Endodermal cell (in vitro differentiated cells): ENCODE data around the gene PDYN. TPM values are rescaled to one million over a fixed set of nuclear protein-coding genes. Genes with fewer than 3 reads are reported as not detected.

Experiments
- DNase-seq: peaks from one replicate; pipeline ENCODE4 v3.0.0-alpha.2; 2017
- H3K27ac ChIP-seq: 2 replicates; pipeline ENCODE4 v1.5.1; 2013; ENCODE audit warnings: mild to moderate bottlenecking, low read depth, low read length, moderate library complexity
- H3K27me3 ChIP-seq: 2 replicates; pipeline ENCODE4 v1.6.1; 2013; ENCODE audit warnings: mild to moderate bottlenecking, low read length, moderate library complexity; ENCODE audit not compliant: insufficient read depth, control insufficient read depth, poor library complexity, severe bottlenecking
- H3K36me3 ChIP-seq: 2 replicates; pipeline ENCODE4 v1.7.0; 2013; ENCODE audit warnings: mild to moderate bottlenecking, low read length, moderate library complexity; ENCODE audit not compliant: control insufficient read depth, insufficient read depth
- H3K4me1 ChIP-seq: one replicate; pipeline ENCODE4 v1.7.0; 2013; ENCODE audit warnings: low read length; ENCODE audit not compliant: control insufficient read depth, insufficient read depth
- H3K4me3 ChIP-seq: 2 replicates; pipeline ENCODE4 v1.5.1; 2013; ENCODE audit warnings: mild to moderate bottlenecking, low read length, moderate library complexity
- H3K9ac ChIP-seq: 2 replicates; pipeline ENCODE4 v1.6.1; 2013; ENCODE audit warnings: mild to moderate bottlenecking, low read length, moderate library complexity; ENCODE audit not compliant: poor library complexity, severe bottlenecking; ENCODE audit errors: extremely low read depth
- H3K9me3 ChIP-seq: 2 replicates; pipeline ENCODE4 v1.6.1; 2013; ENCODE audit warnings: mild to moderate bottlenecking, low read length, moderate library complexity; ENCODE audit not compliant: control insufficient read depth
- H3K27ac Mint-ChIP-seq: 2 replicates; pipeline ENCODE4 v1.8.0; 2020; ENCODE audit warnings: mixed read lengths
- H3K27me3 Mint-ChIP-seq: 2 replicates; pipeline ENCODE4 v1.8.0; 2021; ENCODE audit warnings: mild to moderate bottlenecking, mixed read lengths; ENCODE audit not compliant: insufficient read depth
- H3K36me3 Mint-ChIP-seq: 2 replicates; pipeline ENCODE4 v1.8.0; 2020; ENCODE audit warnings: low read depth, mixed read lengths
- H3K4me1 Mint-ChIP-seq: 2 replicates; pipeline ENCODE4 v1.8.0; 2020; ENCODE audit warnings: mixed read lengths
- H3K4me3 Mint-ChIP-seq: 2 replicates; pipeline ENCODE4 v1.8.0; 2020; ENCODE audit warnings: mild to moderate bottlenecking, moderate library complexity, mixed read lengths
- H3K9me3 Mint-ChIP-seq: 2 replicates; pipeline ENCODE4 v1.8.0; 2020; ENCODE audit warnings: mild to moderate bottlenecking, mixed read lengths
- WGBS, 2 experiments: methylation state at CpG; one replicate each; pipeline versions ENCODE4 v1.1.5 to v1.1.7; 2013; ENCODE audit warnings: missing lambda C conversion rate in 2 of 2, mixed read lengths in 1 of 2; ENCODE audit not compliant: insufficient coverage in 1 of 2, insufficient read length in 1 of 2; 5-methylcytosine and 5-hydroxymethylcytosine counted together
- total RNA-seq, 2 donors: library from RNA; stranded (reverse); fragmentation: NEBNext Ultra II Directional in 1 of 2; extraction: Animal tissue kit (Norgen Biotek cat#: 25700) in 1 of 2; gene quantifications; 2 replicates in 1 of 2; 3 replicates in 1 of 2; pipeline ENCODE4 v1.2.1, GENCODE V29; 2021
- TF ChIP-seq, protein P1 (sequence below): fragments of 200-600 bp; sonication (generic); conservative IDR thresholded peaks from 2 replicates; pipeline ENCODE4 v1.5.0; 2021; ENCODE audit warnings: antibody characterized with exemption, mild to moderate bottlenecking

PDYN gene
- total RNA-seq, 2 donors from 2014 or later, result 0.51 to 0.71 TPM

DNA sequence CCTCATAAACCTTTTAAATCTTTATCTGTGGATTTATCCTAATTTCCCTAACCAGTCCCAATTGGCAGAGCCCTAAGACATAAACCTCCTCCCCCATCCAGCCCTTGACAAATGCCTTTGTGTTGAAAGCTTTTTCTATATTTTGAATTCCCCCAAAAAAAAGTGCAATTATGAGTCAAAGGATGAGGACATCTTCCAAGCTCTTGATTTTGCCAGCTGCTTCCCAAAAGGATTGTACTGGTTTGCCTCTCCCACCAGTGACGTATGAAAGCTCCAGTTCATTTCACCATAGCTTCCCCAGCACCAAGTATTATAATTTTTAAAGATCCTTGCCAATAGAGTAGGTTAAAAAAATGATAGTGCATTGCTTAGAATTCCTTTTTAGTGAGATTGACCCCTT lies 59.7 kb downstream of the PDYN start:
- Mint-ChIP-seq H3K27me3 (no peaks in the 10 kb centered on the region), H3K9me3 (no peaks in the 10 kb centered on the region), H3K27ac (no peak overlapping the region), H3K4me1 (peaks cover 5% of the 10 kb centered on the region), H3K4me3 (no peak overlapping the region), H3K36me3 (peaks cover 4% of the 10 kb centered on the region)
- no peak for DNase-seq
- H3K27me3 ChIP-seq, result no peaks in the 10 kb centered on the region
- no peaks in the 10 kb centered on the region for H3K36me3 ChIP-seq
- H3K4me3 ChIP-seq, result no peak overlapping the region
- H3K4me1 ChIP-seq, result no peaks in the 10 kb centered on the region
- WGBS, 2 experiments, result 100% methylated on average over 1 of the region's 1 CpG; no CpG with 5 or more reads in 1 of the 2 experiments
- TF ChIP-seq, protein P1, sequence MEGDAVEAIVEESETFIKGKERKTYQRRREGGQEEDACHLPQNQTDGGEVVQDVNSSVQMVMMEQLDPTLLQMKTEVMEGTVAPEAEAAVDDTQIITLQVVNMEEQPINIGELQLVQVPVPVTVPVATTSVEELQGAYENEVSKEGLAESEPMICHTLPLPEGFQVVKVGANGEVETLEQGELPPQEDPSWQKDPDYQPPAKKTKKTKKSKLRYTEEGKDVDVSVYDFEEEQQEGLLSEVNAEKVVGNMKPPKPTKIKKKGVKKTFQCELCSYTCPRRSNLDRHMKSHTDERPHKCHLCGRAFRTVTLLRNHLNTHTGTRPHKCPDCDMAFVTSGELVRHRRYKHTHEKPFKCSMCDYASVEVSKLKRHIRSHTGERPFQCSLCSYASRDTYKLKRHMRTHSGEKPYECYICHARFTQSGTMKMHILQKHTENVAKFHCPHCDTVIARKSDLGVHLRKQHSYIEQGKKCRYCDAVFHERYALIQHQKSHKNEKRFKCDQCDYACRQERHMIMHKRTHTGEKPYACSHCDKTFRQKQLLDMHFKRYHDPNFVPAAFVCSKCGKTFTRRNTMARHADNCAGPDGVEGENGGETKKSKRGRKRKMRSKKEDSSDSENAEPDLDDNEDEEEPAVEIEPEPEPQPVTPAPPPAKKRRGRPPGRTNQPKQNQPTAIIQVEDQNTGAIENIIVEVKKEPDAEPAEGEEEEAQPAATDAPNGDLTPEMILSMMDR, result no peak
- H3K9ac ChIP-seq, result no peak overlapping the region
- no peak overlapping the region for H3K27ac ChIP-seq
- H3K9me3 ChIP-seq, result no peaks in the 10 kb centered on the region

DNA sequence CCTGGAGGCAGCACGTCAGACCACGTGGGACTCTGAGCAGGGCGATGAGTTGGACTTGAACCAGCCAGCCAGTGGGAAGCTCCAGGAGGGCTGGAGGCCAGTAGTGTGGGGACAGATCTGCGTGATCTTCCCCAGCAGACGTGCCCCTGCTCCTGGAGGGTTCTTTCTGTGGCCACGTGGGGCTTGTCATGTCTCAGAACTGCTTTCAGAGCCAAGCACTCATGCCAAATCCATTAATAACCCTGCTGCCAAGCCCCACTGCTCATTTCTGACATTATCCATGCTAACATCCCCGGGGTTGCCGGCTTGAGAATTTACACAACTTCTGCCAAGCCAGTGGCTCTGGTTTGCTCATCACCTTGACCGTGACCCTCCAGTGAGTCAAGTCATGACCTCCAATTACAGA lies 60.4 kb downstream of the PDYN start:
- H3K4me3 Mint-ChIP-seq, result no peak overlapping the region
- no peaks in the 10 kb centered on the region for H3K27me3 Mint-ChIP-seq
- no peaks in the 10 kb centered on the region for H3K36me3 ChIP-seq
- TF ChIP-seq, protein P1, result no peak
- no peak overlapping the region for H3K4me3 ChIP-seq
- H3K27ac Mint-ChIP-seq, result no peak overlapping the region
- 92% methylated on average over 7 to 9 of the region's 9 CpGs for WGBS, 2 experiments
- H3K9ac ChIP-seq, result no peak overlapping the region
- H3K4me1 Mint-ChIP-seq, result peaks cover 5% of the 10 kb centered on the region
- no peak for DNase-seq
- no peaks in the 10 kb centered on the region for H3K27me3 ChIP-seq
- H3K27ac ChIP-seq, result no peak overlapping the region
- peaks cover 4% of the 10 kb centered on the region for H3K36me3 Mint-ChIP-seq
- H3K9me3 ChIP-seq, result no peaks in the 10 kb centered on the region
- no peaks in the 10 kb centered on the region for H3K9me3 Mint-ChIP-seq
- H3K4me1 ChIP-seq, result no peaks in the 10 kb centered on the region

DNA sequence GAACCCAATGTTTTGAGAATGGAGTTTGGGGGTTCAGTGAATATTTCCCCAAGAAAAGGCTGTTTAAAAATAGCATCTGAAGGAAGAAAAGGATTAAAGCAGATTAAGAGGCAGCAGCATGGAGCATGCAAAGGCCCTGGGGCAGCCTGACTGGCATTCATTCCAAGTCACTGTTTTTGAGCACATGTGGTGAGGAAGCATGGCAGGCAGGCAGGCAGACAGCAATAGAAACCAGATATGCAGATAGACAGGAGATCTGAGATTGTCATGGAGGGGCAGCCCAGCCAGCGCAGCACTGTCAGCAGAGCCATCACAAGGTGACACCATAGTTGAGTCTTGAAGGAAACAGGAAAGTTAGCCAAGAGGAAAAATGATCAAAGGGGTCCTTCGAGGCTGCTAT lies 60.9 kb downstream of the PDYN start:
- H3K4me1 Mint-ChIP-seq, result peaks cover 5% of the 10 kb centered on the region
- 93% methylated on average over 2 of the region's 2 CpGs; no CpG with 5 or more reads in 1 of the 2 experiments for whole genome bisulfite sequencing, 2 experiments
- H3K36me3 Mint-ChIP-seq, result peaks cover under 1% of the 10 kb centered on the region
- Histone ChIP-seq H3K9me3 (no peaks in the 10 kb centered on the region), H3K4me3 (no peak overlapping the region), H3K36me3 (no peaks in the 10 kb centered on the region), H3K27ac (no peak overlapping the region), H3K27me3 (no peaks in the 10 kb centered on the region), H3K4me1 (no peaks in the 10 kb centered on the region), H3K9ac (no peak overlapping the region)
- H3K9me3 Mint-ChIP-seq, result no peaks in the 10 kb centered on the region
- TF ChIP-seq, protein P1, result no peak
- DNase-seq, result no peak
- H3K27me3 Mint-ChIP-seq, result no peaks in the 10 kb centered on the region
- no peak overlapping the region for H3K4me3 Mint-ChIP-seq
- no peak overlapping the region for H3K27ac Mint-ChIP-seq
